IMR-90 (cell line): ENCODE measurements around the gene COCH. TPM values are rescaled to one million over a fixed set of nuclear protein-coding genes. Genes with fewer than 3 reads are reported as not detected.

Experiments
- ATAC-seq: fragments of 200-7000 bp; cut with Tn5 transposase; 2 replicates; pipeline ENCODE4 v1.9.1; 2020; ENCODE audit warnings: low read depth, mild to moderate bottlenecking, moderate library complexity
- BruUV-seq: library from RNA; stranded (reverse); fragments of 400-500 nt; replicated peaks from 2 replicates; lab custom pipeline; 2021; lab: Mats Ljungman, UMichigan
- CTCF ChIA-PET: fragments of 300-600 bp; formaldehyde crosslinking; extraction: SDS; loops from one replicate; lab custom pipeline; 2021; ENCODE audit warnings: antibody characterized with exemption; lab: Yijun Ruan, JAX
- POLR2A ChIA-PET: fragments of 300-600 bp; sonication (Branson Sonifier 250); formaldehyde crosslinking; loops from one replicate; lab custom pipeline; 2022; ENCODE audit warnings: antibody characterized with exemption; ENCODE audit not compliant: unreplicated experiment; lab: Charles Lee
- DNase-seq: peaks from one replicate; pipeline ENCODE4 v3.0.0; 2013
- H2AFZ ChIP-seq: replicated peaks from 2 replicates; pipeline ENCODE3; 2013; ENCODE audit warnings: low read length, mild to moderate bottlenecking; ENCODE audit not compliant: poor library complexity
- H2AK5ac ChIP-seq: 2 replicates; pipeline ENCODE4 v1.6.1; 2013; ENCODE audit warnings: low read depth, low read length, inconsistent platforms
- H2AK9ac ChIP-seq: replicated peaks from 2 replicates; pipeline ENCODE3; 2013; ENCODE audit warnings: mild to moderate bottlenecking, low read depth, low read length, moderate library complexity; ENCODE audit not compliant: poor library complexity
- H2BK120ac ChIP-seq: 2 replicates; pipeline ENCODE4 v1.6.1; 2013; ENCODE audit warnings: low read depth, low read length, inconsistent platforms
- H2BK15ac ChIP-seq: 3 replicates; pipeline ENCODE4 v1.6.1; 2013; ENCODE audit warnings: low read depth, low read length, inconsistent platforms
- H2BK20ac ChIP-seq: 2 replicates; pipeline ENCODE4 v1.6.1; 2013; ENCODE audit warnings: low read depth, mild to moderate bottlenecking, inconsistent platforms, low read length, moderate library complexity
- H2BK5ac ChIP-seq: 2 replicates; pipeline ENCODE4 v1.6.1; 2013; ENCODE audit warnings: mild to moderate bottlenecking, low read depth, low read length, inconsistent platforms; ENCODE audit not compliant: poor library complexity, severe bottlenecking
- H3K14ac ChIP-seq: replicated peaks from 2 replicates; pipeline ENCODE4 v1.6.1; 2013; ENCODE audit warnings: low read depth, low read length, inconsistent platforms
- H3K18ac ChIP-seq: 2 replicates; pipeline ENCODE4 v1.6.1; 2013; ENCODE audit warnings: low read depth, low read length, control low read depth
- H3K23ac ChIP-seq: 2 replicates; pipeline ENCODE4 v1.6.1; 2013; ENCODE audit warnings: low read depth, low read length, inconsistent platforms
- H3K27ac ChIP-seq: 2 replicates; pipeline ENCODE4 v1.5.1; 2013; ENCODE audit warnings: mild to moderate bottlenecking, control low read depth, low read length; ENCODE audit not compliant: insufficient read depth
- H3K27me3 ChIP-seq: 2 replicates; pipeline ENCODE4 v1.6.1; 2013; ENCODE audit warnings: low read length; ENCODE audit not compliant: control insufficient read depth, insufficient read depth
- H3K36me3 ChIP-seq: 2 replicates; pipeline ENCODE4 v1.6.1; 2013; ENCODE audit warnings: low read length, mixed read lengths; ENCODE audit not compliant: control insufficient read depth, insufficient read depth
- H3K4ac ChIP-seq: 2 replicates; pipeline ENCODE4 v1.6.1; 2013; ENCODE audit warnings: low read depth, low read length, inconsistent platforms
- H3K4me1 ChIP-seq: 2 replicates; pipeline ENCODE4 v1.6.1; 2013; ENCODE audit warnings: low read length, mixed read lengths; ENCODE audit not compliant: control insufficient read depth, insufficient read depth
- H3K4me2 ChIP-seq: 2 replicates; pipeline ENCODE4 v1.6.1; 2013; ENCODE audit warnings: low read depth, mild to moderate bottlenecking, control low read depth, low read length, moderate library complexity
- H3K4me3 ChIP-seq: 2 replicates; pipeline ENCODE4 v1.5.1; 2013; ENCODE audit warnings: low read depth, mild to moderate bottlenecking, control low read depth, low read length, moderate library complexity; ENCODE audit not compliant: insufficient read depth
- H3K56ac ChIP-seq: 2 replicates; pipeline ENCODE4 v1.6.1; 2013; ENCODE audit warnings: low read length, inconsistent platforms; ENCODE audit not compliant: insufficient read depth; ENCODE audit errors: extremely low read depth
- H3K79me1 ChIP-seq, 2 experiments: 2 replicates each; pipeline ENCODE4 v1.6.1; 2013; ENCODE audit warnings: low read length in 2 of 2, inconsistent platforms in 1 of 2, low read depth in 1 of 2
- H3K9ac ChIP-seq: 2 replicates; pipeline ENCODE4 v1.6.1; 2013; ENCODE audit warnings: low read depth, low read length, control low read depth
- H3K9me1 ChIP-seq: 2 replicates; pipeline ENCODE4 v1.6.1; 2013; ENCODE audit warnings: low read length, inconsistent platforms; ENCODE audit not compliant: insufficient read depth
- H3K9me3 ChIP-seq: 2 replicates; pipeline ENCODE4 v1.6.1; 2013; ENCODE audit warnings: low read length; ENCODE audit not compliant: control insufficient read depth, insufficient read depth
- H4K20me1 ChIP-seq: 2 replicates; pipeline ENCODE4 v1.6.1; 2013; ENCODE audit warnings: low read length, inconsistent platforms; ENCODE audit not compliant: insufficient read depth
- H4K5ac ChIP-seq: 2 replicates; pipeline ENCODE4 v1.6.1; 2013; ENCODE audit warnings: mild to moderate bottlenecking, low read depth, low read length, control low read depth
- H4K8ac ChIP-seq, 2 experiments: 2 replicates each; pipeline ENCODE4 v1.6.1; 2013; ENCODE audit warnings: low read depth in 2 of 2, low read length in 2 of 2, control low read depth in 1 of 2, inconsistent platforms in 1 of 2
- H4K91ac ChIP-seq: 2 replicates; pipeline ENCODE4 v1.6.1; 2013; ENCODE audit warnings: low read depth, low read length, inconsistent platforms; ENCODE audit not compliant: insufficient read depth
- CEBPB ChIP-seq: IDR thresholded peaks from 2 replicates; pipeline ENCODE4 v1.6.1; 2012; ENCODE audit warnings: low read depth, low read length, improper control_type of control experiment
- MAFK ChIP-seq: IDR thresholded peaks from 2 replicates; pipeline ENCODE4 v1.6.1; 2012; ENCODE audit warnings: low read depth, low read length, improper control_type of control experiment
- WGBS, 2 experiments: methylation state at CpG; one replicate each; pipeline versions ENCODE4 v1.1.5 to v1.1.7; 2013; ENCODE audit warnings: missing lambda C conversion rate in 2 of 2; ENCODE audit not compliant: insufficient read length in 1 of 2; ENCODE audit errors: extremely low coverage in 2 of 2; 5-methylcytosine and 5-hydroxymethylcytosine counted together
- dilution Hi-C: fragments of 300-500 bp; cut with HindIII; formaldehyde crosslinking; loops from one replicate; pipeline ENCODE4 v1.14.3; 2018; ENCODE audit warnings: low sequenced_read_pairs; ENCODE audit not compliant: unreplicated experiment
- in situ Hi-C: fragments of 300-500 bp; cut with MboI; formaldehyde crosslinking; loops from 3 replicates; pipeline ENCODE4 v1.14.3; 2019; ENCODE audit warnings: low sequenced_read_pairs, inconsistent platforms, mixed read lengths
- intact Hi-C: fragments of 100-400 bp; cut with micrococcal nuclease; formaldehyde crosslinking; loops from 2 replicates; pipeline ENCODE4 v1.10.0; 2022
- polyA plus RNA-seq, 3 experiments: library from polyadenylated mRNA; depleted of rRNA; stranded (reverse); fragments of >200 nt; gene quantifications; 2 replicates each; pipeline ENCODE4 v1.2.3, GENCODE V29; 2012; ENCODE audit warnings: low replicate concordance in 1 of 3
- total RNA-seq: library from RNA; depleted of rRNA; stranded (reverse); fragments of >200 nt; gene quantifications from 2 replicates; pipeline ENCODE4 v1.2.3, GENCODE V29; 2012
- TF ChIP-seq, protein P1 (sequence below): fragments of 150-350 bp; IDR thresholded peaks from 2 replicates; pipeline ENCODE4 v1.6.1; 2017; ENCODE audit warnings: mild to moderate bottlenecking, antibody characterized with exemption, low read length, low read depth

COCH gene
- total and polyA plus RNA-seq, 2 of the 4 experiments (the other 2 are of a cell fraction): 0.17 to 0.18 TPM

DNA sequence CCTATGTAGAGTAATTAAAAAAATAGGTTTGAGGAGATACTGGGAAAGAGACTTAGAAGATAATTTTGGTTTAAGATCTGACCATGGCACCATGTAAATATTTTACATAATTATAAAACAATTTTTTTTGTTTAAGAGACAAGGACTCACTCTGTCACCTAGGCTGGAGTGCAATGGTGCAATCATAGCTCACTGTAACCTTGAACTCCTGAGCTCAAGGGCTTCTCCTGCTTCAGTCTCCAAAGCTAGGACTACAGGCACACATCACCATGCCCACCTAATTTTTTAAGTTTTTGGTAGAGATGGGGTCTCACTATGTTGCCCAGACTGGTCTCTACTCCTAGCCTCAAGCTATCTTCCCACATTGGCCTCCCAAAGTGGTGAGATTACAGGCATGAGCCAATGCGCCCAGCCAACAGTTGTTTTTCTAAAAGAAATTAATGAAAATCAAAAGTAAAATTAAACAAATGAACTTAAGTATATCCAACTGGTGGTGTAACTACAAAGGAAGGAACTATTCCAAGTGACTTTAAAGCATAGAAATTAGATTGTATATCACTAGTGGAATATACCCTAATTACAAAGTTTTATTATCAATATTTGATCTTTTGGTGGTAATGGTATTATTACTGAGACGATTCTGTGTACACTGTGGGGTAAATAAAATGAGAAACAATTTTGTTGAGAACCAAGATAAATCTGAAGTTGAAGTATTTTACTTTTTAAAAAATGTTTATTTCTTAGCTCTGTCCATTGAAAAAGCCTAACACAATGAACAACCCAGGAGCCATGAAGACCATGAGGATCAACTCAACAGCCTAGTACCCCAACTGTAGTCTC is 29.1 kb downstream of the COCH start:
- ATAC-seq: no peak
- dilution Hi-C loops: no loop called here
- H2BK120ac ChIP-seq: no peak overlapping the region
- H3K4ac ChIP-seq: no peak overlapping the region
- no peak overlapping the region for H3K9ac ChIP-seq
- H3K79me1 ChIP-seq: peaks cover 10 to 16% of the 10 kb centered on the region in 2 experiments; a peak in 3 of 4 replicates
- no peaks in the 10 kb centered on the region; the same call in 1 of the 2 replicates for H3K9me1 ChIP-seq
- no TSS peak for BruUV-seq
- H3K27ac ChIP-seq: no peak overlapping the region
- no CpG with 5 or more reads among the region's 2 CpGs for WGBS, 2 experiments
- TF ChIP-seq, protein P1, sequence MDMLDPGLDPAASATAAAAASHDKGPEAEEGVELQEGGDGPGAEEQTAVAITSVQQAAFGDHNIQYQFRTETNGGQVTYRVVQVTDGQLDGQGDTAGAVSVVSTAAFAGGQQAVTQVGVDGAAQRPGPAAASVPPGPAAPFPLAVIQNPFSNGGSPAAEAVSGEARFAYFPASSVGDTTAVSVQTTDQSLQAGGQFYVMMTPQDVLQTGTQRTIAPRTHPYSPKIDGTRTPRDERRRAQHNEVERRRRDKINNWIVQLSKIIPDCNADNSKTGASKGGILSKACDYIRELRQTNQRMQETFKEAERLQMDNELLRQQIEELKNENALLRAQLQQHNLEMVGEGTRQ: no peak
- TF ChIP-seq MAFK (no peak), CEBPB (no peak)
- H3K4me3 ChIP-seq: no peak overlapping the region
- no peak overlapping the region for H2AK9ac ChIP-seq
- no peak overlapping the region for H2BK15ac ChIP-seq
- no peak overlapping the region for H2BK5ac ChIP-seq
- no peaks in the 10 kb centered on the region; the same call in 1 of the 2 replicates for H4K20me1 ChIP-seq
- no peak overlapping the region for H4K91ac ChIP-seq
- no peak overlapping the region for H3K18ac ChIP-seq
- H2AK5ac ChIP-seq: no peak overlapping the region
- no peak overlapping the region for H3K23ac ChIP-seq
- no peak overlapping the region for H2AFZ ChIP-seq
- no peak overlapping the region for H3K56ac ChIP-seq
- no peak overlapping the region for H3K4me2 ChIP-seq
- no peak for DNase-seq
- intact Hi-C loops: no loop called here
- H4K5ac ChIP-seq: no peak overlapping the region
- ChIA-PET CTCF (interaction anchor here (0.7 to 1.5 kb wide), 3 partner anchors 8 to 321 kb away, joined by 3 read pairs; no protein-coding TSS in a partner anchor), POLR2A (interaction anchor here (0.5 to 0.6 kb wide), 2 partner anchors 13 to 49 kb away, joined by 4 to 8 read pairs; no protein-coding TSS in a partner anchor)
- in situ Hi-C loops: loop anchor here (10.0 kb wide), 1 partner anchor 249 kb away; no protein-coding TSS in a partner anchor
- peaks cover 18% of the 10 kb centered on the region for H3K36me3 ChIP-seq
- H3K27me3 ChIP-seq: no peaks in the 10 kb centered on the region
- H3K4me1 ChIP-seq: no peaks in the 10 kb centered on the region
- no peak overlapping the region for H2BK20ac ChIP-seq
- no peaks in the 10 kb centered on the region for H3K9me3 ChIP-seq
- H4K8ac ChIP-seq: no peak overlapping the region
- H3K14ac ChIP-seq: no peak overlapping the region
